Endodermal cell (in vitro differentiated cells): ENCODE measurements around the gene RCOR3. TPM values are rescaled to one million over a fixed set of nuclear protein-coding genes. Genes with fewer than 3 reads are reported as not detected.

ENCODE experiments used
- DNase-seq: peaks from one replicate; pipeline ENCODE4 v3.0.0-alpha.2; 2017
- H3K27ac ChIP-seq: 2 replicates; pipeline ENCODE4 v1.5.1; 2013; ENCODE audit warnings: mild to moderate bottlenecking, low read depth, low read length, moderate library complexity
- H3K27me3 ChIP-seq: 2 replicates; pipeline ENCODE4 v1.6.1; 2013; ENCODE audit warnings: mild to moderate bottlenecking, low read length, moderate library complexity; ENCODE audit not compliant: insufficient read depth, control insufficient read depth, poor library complexity, severe bottlenecking
- H3K36me3 ChIP-seq: 2 replicates; pipeline ENCODE4 v1.7.0; 2013; ENCODE audit warnings: mild to moderate bottlenecking, low read length, moderate library complexity; ENCODE audit not compliant: control insufficient read depth, insufficient read depth
- H3K4me1 ChIP-seq: one replicate; pipeline ENCODE4 v1.7.0; 2013; ENCODE audit warnings: low read length; ENCODE audit not compliant: control insufficient read depth, insufficient read depth
- H3K4me3 ChIP-seq: 2 replicates; pipeline ENCODE4 v1.5.1; 2013; ENCODE audit warnings: mild to moderate bottlenecking, low read length, moderate library complexity
- H3K9ac ChIP-seq: 2 replicates; pipeline ENCODE4 v1.6.1; 2013; ENCODE audit warnings: mild to moderate bottlenecking, low read length, moderate library complexity; ENCODE audit not compliant: poor library complexity, severe bottlenecking; ENCODE audit errors: extremely low read depth
- H3K9me3 ChIP-seq: 2 replicates; pipeline ENCODE4 v1.6.1; 2013; ENCODE audit warnings: mild to moderate bottlenecking, low read length, moderate library complexity; ENCODE audit not compliant: control insufficient read depth
- H3K27ac Mint-ChIP-seq: 2 replicates; pipeline ENCODE4 v1.8.0; 2020; ENCODE audit warnings: mixed read lengths
- H3K27me3 Mint-ChIP-seq: 2 replicates; pipeline ENCODE4 v1.8.0; 2021; ENCODE audit warnings: mild to moderate bottlenecking, mixed read lengths; ENCODE audit not compliant: insufficient read depth
- H3K36me3 Mint-ChIP-seq: 2 replicates; pipeline ENCODE4 v1.8.0; 2020; ENCODE audit warnings: low read depth, mixed read lengths
- H3K4me1 Mint-ChIP-seq: 2 replicates; pipeline ENCODE4 v1.8.0; 2020; ENCODE audit warnings: mixed read lengths
- H3K4me3 Mint-ChIP-seq: 2 replicates; pipeline ENCODE4 v1.8.0; 2020; ENCODE audit warnings: mild to moderate bottlenecking, moderate library complexity, mixed read lengths
- H3K9me3 Mint-ChIP-seq: 2 replicates; pipeline ENCODE4 v1.8.0; 2020; ENCODE audit warnings: mild to moderate bottlenecking, mixed read lengths
- WGBS, 2 experiments: methylation state at CpG; one replicate each; pipeline versions ENCODE4 v1.1.5 to v1.1.7; 2013; ENCODE audit warnings: missing lambda C conversion rate in 2 of 2, mixed read lengths in 1 of 2; ENCODE audit not compliant: insufficient coverage in 1 of 2, insufficient read length in 1 of 2; 5-methylcytosine and 5-hydroxymethylcytosine counted together
- total RNA-seq, 2 donors: library from RNA; stranded (reverse); fragmentation: NEBNext Ultra II Directional in 1 of 2; extraction: Animal tissue kit (Norgen Biotek cat#: 25700) in 1 of 2; gene quantifications; 2 replicates in 1 of 2; 3 replicates in 1 of 2; pipeline ENCODE4 v1.2.1, GENCODE V29; 2021
- TF ChIP-seq, protein P1 (sequence below): fragments of 200-600 bp; sonication (generic); conservative IDR thresholded peaks from 2 replicates; pipeline ENCODE4 v1.5.0; 2021; ENCODE audit warnings: antibody characterized with exemption, mild to moderate bottlenecking

The RCOR3 gene
- total RNA-seq, 2 donors from 2014 or later = 133 to 134 TPM

GRCh38 chr1:211326528-211327345 lies 67.6 kb downstream of the RCOR3 start, which contains the start of gene TRAF5:
Gene TRAF5 (plus strand): TSS chr1:211326833. CDS start chr1:211353240, 26,407 bp downstream.
- 3 to 12% methylated on average over 16 to 91 of the region's 91 CpGs for WGBS, 2 experiments
- H3K9me3 ChIP-seq = no peaks in the 10 kb centered on the region
- H3K4me3 ChIP-seq = peak within 1 kb of the TSS; percentile 80
- peaks cover 13% of the 10 kb centered on the region for H3K4me1 ChIP-seq
- peak; percentile 87 for DNase-seq
- H3K9ac ChIP-seq = peak within 1 kb of the TSS; percentile 60
- H3K4me1 Mint-ChIP-seq = peaks cover 43% of the 10 kb centered on the region
- peak within 1 kb of the TSS; percentile 82 for H3K4me3 Mint-ChIP-seq
- H3K36me3 Mint-ChIP-seq = peaks cover 7% of the 10 kb centered on the region
- no peaks in the 10 kb centered on the region for H3K9me3 Mint-ChIP-seq
- H3K27me3 ChIP-seq = no peaks in the 10 kb centered on the region
- H3K27ac ChIP-seq = no peak within 1 kb of the TSS
- TF ChIP-seq, protein P1, sequence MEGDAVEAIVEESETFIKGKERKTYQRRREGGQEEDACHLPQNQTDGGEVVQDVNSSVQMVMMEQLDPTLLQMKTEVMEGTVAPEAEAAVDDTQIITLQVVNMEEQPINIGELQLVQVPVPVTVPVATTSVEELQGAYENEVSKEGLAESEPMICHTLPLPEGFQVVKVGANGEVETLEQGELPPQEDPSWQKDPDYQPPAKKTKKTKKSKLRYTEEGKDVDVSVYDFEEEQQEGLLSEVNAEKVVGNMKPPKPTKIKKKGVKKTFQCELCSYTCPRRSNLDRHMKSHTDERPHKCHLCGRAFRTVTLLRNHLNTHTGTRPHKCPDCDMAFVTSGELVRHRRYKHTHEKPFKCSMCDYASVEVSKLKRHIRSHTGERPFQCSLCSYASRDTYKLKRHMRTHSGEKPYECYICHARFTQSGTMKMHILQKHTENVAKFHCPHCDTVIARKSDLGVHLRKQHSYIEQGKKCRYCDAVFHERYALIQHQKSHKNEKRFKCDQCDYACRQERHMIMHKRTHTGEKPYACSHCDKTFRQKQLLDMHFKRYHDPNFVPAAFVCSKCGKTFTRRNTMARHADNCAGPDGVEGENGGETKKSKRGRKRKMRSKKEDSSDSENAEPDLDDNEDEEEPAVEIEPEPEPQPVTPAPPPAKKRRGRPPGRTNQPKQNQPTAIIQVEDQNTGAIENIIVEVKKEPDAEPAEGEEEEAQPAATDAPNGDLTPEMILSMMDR = no peak
- H3K36me3 ChIP-seq = peaks cover 5% of the 10 kb centered on the region
- H3K27ac Mint-ChIP-seq = peak within 1 kb of the TSS; percentile 81
- H3K27me3 Mint-ChIP-seq = peaks cover 4% of the 10 kb centered on the region

- peaks cover 13% of the 10 kb centered on the region for H3K4me1 ChIP-seq
- H3K27ac Mint-ChIP-seq = peak overlapping the region; percentile 81
- no peak overlapping the region for H3K27ac ChIP-seq
- H3K36me3 Mint-ChIP-seq = peaks cover 7% of the 10 kb centered on the region
- peak; percentile 80 for DNase-seq
- peaks cover 48% of the 10 kb centered on the region for H3K4me1 Mint-ChIP-seq
- TF ChIP-seq, protein P1 = no peak
- peak overlapping the region; percentile 80 for H3K4me3 ChIP-seq
- H3K4me3 Mint-ChIP-seq = peak overlapping the region; percentile 82
- no peaks in the 10 kb centered on the region for H3K9me3 Mint-ChIP-seq
- H3K9ac ChIP-seq = peak overlapping the region; percentile 60
- H3K27me3 ChIP-seq = no peaks in the 10 kb centered on the region
- H3K36me3 ChIP-seq = peaks cover 5% of the 10 kb centered on the region
- H3K9me3 ChIP-seq = no peaks in the 10 kb centered on the region
- 14% methylated on average over 9 to 16 of the region's 16 CpGs for WGBS, 2 experiments
- peaks cover 4% of the 10 kb centered on the region for H3K27me3 Mint-ChIP-seq
Observed at GRCh38 chr1:211327346-211327921, 68.3 kb downstream of the RCOR3 start.

DNA sequence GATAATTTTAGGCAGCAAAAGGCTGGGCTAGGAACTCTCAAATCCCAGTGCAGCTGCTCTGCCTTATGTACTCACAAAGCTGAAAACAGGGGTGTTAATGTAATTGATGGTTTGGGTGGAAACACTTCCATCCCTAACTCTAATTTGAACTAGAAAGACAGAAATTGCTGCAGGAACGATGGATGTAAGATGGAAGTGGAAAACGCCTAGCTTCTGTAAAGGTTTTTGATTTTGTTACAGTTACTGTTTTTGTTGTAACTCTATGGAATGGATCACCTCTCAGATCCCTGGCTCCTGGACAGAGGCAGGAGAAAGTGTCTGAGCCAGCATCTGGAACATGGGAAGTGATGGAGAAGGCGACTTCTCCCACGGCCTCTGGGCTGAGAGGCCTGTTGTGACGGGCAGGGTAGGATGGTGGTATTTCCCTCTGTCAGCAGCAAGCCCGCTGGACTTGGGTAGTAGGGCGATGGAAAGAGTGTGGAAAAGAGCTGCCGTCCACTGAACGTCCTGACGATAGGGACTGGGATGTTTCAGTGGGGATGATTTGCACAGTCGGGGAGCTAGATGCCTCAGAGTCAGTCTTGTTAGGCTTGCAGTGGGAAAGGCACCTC lies 69.0 kb downstream of the RCOR3 start:
- no peak for DNase-seq
- peaks cover 4% of the 10 kb centered on the region for H3K27me3 Mint-ChIP-seq
- H3K36me3 Mint-ChIP-seq = peaks cover 7% of the 10 kb centered on the region

More for the DNA sequence above, 69.0 kb downstream of the RCOR3 start:
- H3K9me3 Mint-ChIP-seq = no peaks in the 10 kb centered on the region
- no peaks in the 10 kb centered on the region for H3K27me3 ChIP-seq
- TF ChIP-seq, protein P1 = no peak
- H3K27ac Mint-ChIP-seq = no peak overlapping the region
- H3K4me1 ChIP-seq = peaks cover 9% of the 10 kb centered on the region
- no peak overlapping the region for H3K27ac ChIP-seq
- H3K4me3 Mint-ChIP-seq = peak overlapping the region; percentile 82
- H3K36me3 ChIP-seq = peaks cover 5% of the 10 kb centered on the region
- H3K4me3 ChIP-seq = peak overlapping the region; percentile 80
- H3K9me3 ChIP-seq = no peaks in the 10 kb centered on the region
- peaks cover 46% of the 10 kb centered on the region for H3K4me1 Mint-ChIP-seq
- no peak overlapping the region for H3K9ac ChIP-seq
- WGBS, 2 experiments = 92 to 99% methylated on average over 9 to 11 of the region's 11 CpGs
